ENCODE data around the gene RPL19.

The RPL19 gene

DNA sequence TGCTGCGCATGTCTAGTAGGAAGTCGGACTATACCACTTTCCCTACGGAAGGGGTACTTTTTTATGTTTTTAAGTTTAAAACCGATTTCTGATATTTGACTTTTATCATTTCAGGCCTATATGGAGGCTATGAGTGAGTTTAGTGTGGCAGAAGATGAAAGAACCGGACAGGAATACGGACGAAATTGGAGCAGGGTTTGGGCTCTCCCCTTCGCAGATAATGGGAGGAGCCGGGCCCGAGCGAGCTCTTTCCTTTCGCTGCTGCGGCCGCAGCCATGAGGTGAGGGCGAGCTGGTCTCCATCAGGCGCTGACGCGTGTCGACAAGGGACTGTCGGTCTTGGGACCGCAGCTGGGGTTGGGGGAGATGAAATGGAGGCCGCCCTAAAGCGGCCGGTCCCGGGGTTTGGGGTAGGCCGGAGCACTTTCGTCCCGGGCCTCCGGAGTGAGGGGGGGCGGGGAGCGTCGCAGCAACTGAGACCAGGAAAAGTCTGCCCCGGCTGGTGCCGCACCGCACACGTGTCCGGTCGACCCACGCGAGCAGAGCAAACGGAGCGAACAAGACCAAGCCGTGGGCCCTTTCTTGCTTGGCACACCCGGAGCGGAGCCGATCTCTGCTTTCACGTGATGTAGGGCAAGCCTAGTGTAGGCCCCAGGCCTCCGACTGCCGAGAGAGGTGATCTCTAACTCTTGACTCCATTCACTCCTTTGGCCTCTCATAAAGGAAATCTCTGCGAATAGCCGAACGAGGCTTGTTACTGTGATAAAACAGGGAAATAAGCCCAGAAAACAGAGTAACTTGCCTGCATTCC, at the start of gene RPL19:
Gene RPL19 (plus strand): TSS at position 214 of the 810 bp plus-strand sequence. CDS start 62 bp downstream, at position 276.
- TF ChIP-seq, protein P1, sequence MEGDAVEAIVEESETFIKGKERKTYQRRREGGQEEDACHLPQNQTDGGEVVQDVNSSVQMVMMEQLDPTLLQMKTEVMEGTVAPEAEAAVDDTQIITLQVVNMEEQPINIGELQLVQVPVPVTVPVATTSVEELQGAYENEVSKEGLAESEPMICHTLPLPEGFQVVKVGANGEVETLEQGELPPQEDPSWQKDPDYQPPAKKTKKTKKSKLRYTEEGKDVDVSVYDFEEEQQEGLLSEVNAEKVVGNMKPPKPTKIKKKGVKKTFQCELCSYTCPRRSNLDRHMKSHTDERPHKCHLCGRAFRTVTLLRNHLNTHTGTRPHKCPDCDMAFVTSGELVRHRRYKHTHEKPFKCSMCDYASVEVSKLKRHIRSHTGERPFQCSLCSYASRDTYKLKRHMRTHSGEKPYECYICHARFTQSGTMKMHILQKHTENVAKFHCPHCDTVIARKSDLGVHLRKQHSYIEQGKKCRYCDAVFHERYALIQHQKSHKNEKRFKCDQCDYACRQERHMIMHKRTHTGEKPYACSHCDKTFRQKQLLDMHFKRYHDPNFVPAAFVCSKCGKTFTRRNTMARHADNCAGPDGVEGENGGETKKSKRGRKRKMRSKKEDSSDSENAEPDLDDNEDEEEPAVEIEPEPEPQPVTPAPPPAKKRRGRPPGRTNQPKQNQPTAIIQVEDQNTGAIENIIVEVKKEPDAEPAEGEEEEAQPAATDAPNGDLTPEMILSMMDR (IDR thresholded peaks at IDR 0.05; ENCODE audit: low read depth, low read length), result no peak
- peak within 1 kb of the TSS; percentile 86 to 92 for H3K4me3 ChIP-seq (replicated peaks in 1 of 2; ENCODE audit: low read depth in 2 of 2, low read length in 2 of 2)
- DNase-seq (ENCODE audit: low read depth in 2 of 2), result peak in 1 of 2 donors; percentile 31

DNA sequence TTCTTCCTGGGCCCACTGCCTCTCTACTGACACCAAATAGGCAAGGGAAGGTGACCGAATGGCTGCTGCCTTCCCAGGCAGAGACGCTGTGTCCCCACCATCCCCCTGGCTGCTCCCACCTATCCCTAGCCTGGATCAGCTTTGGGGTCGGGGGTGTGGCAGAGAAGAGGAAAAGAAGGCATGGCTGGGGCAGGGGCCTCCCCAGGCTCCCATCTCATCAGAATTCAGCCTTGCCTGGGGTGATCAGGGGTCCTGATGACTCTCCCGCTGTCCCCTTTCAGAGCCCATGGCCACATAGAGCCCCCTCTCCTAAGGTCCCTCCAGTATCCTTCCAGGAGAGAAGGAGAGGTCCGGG, 49.3 kb upstream of the RPL19 start:
- TF ChIP-seq, protein P1 (IDR thresholded peaks at IDR 0.05; ENCODE audit: low read depth, low read length), result no peak
- no peak overlapping the region for H3K4me3 ChIP-seq (replicated peaks in 1 of 2; ENCODE audit: low read depth in 2 of 2, low read length in 2 of 2)
- DNase-seq (ENCODE audit: low read depth in 2 of 2), result no peak

DNA sequence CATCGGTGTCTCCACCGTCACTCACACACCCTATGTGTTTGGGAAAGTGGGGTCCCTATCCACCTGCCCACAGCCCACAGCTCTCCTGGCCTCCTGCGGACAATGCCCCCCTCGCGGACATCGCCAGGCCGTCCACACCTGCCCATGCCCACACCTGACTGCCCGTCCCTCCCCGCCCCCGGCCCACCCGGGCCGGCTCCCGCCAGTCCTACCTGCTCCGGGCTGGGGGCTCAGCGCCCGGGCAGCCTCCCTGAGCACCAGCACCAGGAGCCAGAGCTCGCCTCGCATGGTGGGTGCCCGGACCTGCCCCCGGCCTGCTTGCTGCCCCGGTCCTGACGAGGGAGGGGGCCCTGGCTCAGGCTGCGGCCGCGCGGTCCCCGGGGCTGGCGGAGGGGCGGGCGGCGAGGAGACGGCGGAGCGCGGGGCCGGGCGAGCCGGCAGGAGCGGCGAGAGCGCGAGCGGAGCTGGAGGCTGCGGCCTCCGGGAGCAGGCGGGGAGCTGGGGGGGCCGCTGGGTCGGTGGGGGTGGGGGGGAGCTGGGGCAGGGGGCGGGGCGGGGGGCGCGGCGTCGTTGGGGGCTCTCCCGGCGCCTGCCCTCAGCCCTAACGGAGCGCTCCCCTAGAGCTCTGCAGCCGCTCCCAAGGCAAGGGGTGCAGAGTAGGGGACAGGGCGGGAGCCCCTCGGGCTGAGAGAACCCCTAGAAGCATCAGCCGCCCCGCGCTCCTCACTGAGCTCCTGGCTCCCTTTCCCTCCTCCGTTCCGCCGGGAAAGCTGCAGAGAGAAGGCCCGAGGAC, 48.7 kb upstream of the RPL19 start, which contains the start of gene PLXDC1:
Gene PLXDC1 (minus strand): TSS at position 488 of the 793 bp plus-strand sequence. CDS start 200 bp downstream, at position 288.
- DNase-seq (ENCODE audit: low read depth in 2 of 2), result no peak
- TF ChIP-seq, protein P1 (IDR thresholded peaks at IDR 0.05; ENCODE audit: low read depth, low read length), result no peak
- peak within 1 kb of the TSS; percentile 30 to 54 for H3K4me3 ChIP-seq (replicated peaks in 1 of 2; ENCODE audit: low read depth in 2 of 2, low read length in 2 of 2)

DNA sequence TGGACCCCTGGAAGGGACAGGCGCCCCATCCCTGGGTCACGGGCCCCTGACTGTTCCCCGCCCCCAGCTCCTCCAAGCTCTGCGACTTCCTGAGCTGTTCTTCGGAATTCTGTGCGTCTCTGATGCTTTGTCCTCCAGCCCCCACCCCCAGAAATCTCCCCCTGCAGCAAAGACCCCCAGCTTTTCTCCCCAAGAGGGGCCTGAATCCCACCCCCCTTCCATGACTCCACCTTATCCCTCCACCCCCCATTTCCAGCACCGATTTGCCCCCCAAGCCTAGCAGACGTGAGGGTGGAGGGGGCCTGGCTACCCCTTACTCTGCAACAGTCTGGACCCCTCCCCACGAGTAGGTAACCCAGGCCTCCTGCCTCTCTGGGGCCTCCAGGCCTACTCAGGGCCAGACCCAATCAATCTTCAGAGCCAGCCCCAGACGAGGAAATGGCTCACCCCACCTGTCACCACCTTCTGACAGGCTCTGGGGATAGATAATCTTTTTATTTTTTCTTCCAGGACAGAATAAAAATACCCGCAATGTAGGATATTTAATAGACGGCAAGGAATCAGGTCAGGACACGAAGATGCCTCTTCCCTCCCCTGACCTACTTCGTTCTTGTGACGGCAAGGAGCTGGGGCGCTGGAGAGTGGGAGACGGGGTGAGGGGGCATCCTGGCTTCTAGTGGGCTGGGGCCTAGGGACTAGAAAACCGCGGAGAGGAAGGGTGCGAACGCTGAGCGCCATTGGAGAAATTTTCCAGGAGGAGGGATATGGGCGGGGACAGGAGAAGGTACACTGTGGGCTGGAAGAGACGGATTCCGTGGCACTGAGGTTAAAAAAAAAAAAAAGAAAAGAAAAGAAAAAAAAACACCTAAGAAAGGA, 47.9 kb upstream of the RPL19 start:
- no peak for DNase-seq (ENCODE audit: low read depth in 2 of 2)
- peak overlapping the region; percentile 54 to 87 for H3K4me3 ChIP-seq (replicated peaks in 1 of 2; ENCODE audit: low read depth in 2 of 2, low read length in 2 of 2)
- TF ChIP-seq, protein P1 (IDR thresholded peaks at IDR 0.05; ENCODE audit: low read depth, low read length), result no peak

DNA sequence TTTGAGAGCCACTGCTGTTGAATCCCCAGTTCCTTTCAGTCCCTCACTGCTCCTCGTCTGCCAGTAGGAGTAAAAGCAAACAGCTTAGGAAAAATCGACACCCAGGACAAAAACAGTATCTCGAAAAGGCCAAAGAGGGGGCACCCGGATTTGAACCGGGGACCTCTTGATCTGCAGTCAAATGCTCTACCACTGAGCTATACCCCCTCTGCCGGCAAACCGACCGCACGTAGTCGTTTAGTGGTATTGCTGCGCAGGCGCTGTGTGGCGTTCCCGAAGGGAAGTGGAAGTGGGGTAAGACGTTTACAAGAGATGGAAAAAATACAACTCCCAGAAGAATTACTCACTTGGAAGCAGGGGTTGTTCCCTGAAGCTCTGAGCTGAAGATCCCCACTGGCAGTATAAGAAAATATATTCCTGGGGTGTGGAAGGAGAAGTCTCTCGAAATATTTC, 46.5 kb upstream of the RPL19 start:
- peak overlapping the region; percentile 84 to 87 for H3K4me3 ChIP-seq (replicated peaks in 1 of 2; ENCODE audit: low read depth in 2 of 2, low read length in 2 of 2)
- TF ChIP-seq, protein P1 (IDR thresholded peaks at IDR 0.05; ENCODE audit: low read depth, low read length), result peak; percentile 31
- DNase-seq (ENCODE audit: low read depth in 2 of 2), result peak; percentile 89 to 94

DNA sequence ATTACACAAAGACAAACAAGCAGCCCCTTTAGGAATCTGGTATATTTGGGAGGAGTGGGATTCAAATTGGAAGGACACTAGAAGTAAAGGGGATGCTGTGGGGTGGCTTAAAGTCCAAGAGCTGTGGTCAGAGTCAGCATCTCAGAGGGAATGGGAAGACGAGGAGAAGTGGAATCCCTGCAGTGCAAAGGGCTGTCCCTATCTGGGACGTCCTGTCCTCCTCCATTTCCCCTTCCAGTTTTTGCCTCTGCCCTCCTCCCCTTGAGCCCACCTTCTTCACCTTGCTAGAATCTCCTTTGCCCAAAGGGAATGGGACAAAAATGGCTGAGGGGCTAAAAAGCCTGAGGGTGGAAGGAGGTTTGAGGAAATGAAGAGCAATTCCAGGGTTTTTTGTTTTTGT, 44.4 kb upstream of the RPL19 start:
- TF ChIP-seq, protein P1 (IDR thresholded peaks at IDR 0.05; ENCODE audit: low read depth, low read length), result no peak
- no peak for DNase-seq (ENCODE audit: low read depth in 2 of 2)
- no peak overlapping the region for H3K4me3 ChIP-seq (replicated peaks in 1 of 2; ENCODE audit: low read depth in 2 of 2, low read length in 2 of 2)

Data from cardiac fibroblast (primary cell).